Breast epithelium (tissue), 3 donors: ENCODE data around the gene CKB.

ENCODE experiments used
- CTCF ChIP-seq, 3 donors: fragments of 450-650 bp; IDR thresholded peaks; one replicate each; pipeline ENCODE4 v1.5.1; 2016 to 2017; ENCODE audit warnings: antibody characterized with exemption in 3 of 3, mild to moderate bottlenecking in 3 of 3, moderate library complexity in 3 of 3
- POLR2A ChIP-seq: fragments of 450-650 bp; IDR thresholded peaks from one replicate; pipeline ENCODE4 v1.6.1; 2016; ENCODE audit warnings: antibody characterized with exemption, mild to moderate bottlenecking, moderate library complexity
- POLR2AphosphoS5 ChIP-seq, 3 donors: sonication (generic); formaldehyde crosslinking; IDR thresholded peaks; one replicate each; pipeline ENCODE4 v1.6.1; 2017; ENCODE audit warnings: antibody characterized with exemption in 3 of 3

GRCh38 chr14:103552846-103553210 lies 30.2 kb upstream of the CKB start:
- TF ChIP-seq CTCF (IDR thresholded peaks at IDR 0.05) = no peak
- TF ChIP-seq POLR2AphosphoS5 (IDR thresholded peaks at IDR 0.05) = no peak
- TF ChIP-seq POLR2A = no peak
